Neural progenitor cell (in vitro differentiated cells): ENCODE measurements around the gene CLNK. TPM values are rescaled to one million over a fixed set of nuclear protein-coding genes. Genes with fewer than 3 reads are reported as not detected.
A peak's percentile ranks its signal among the peaks of the same experiment; 100 is the strongest.

Source experiments
- DNase-seq: peaks from one replicate; pipeline ENCODE4 v3.0.0-alpha.2; 2016; ENCODE audit warnings: low spot score
- H2AFZ ChIP-seq: fragments of 200-600 bp; sonication (generic); replicated peaks from 2 replicates; pipeline ENCODE4 v1.6.1; 2016; ENCODE audit warnings: antibody characterized with exemption
- H3F3A ChIP-seq: fragments of 200-600 bp; sonication (generic); 2 replicates; pipeline ENCODE4 v1.6.1; 2016; ENCODE audit warnings: antibody characterized with exemption, low read depth
- H3K27ac ChIP-seq: fragments of 200-600 bp; sonication (generic); 2 replicates; pipeline ENCODE4 v1.5.1; 2016; ENCODE audit warnings: mild to moderate bottlenecking
- H3K27me3 ChIP-seq: fragments of 200-600 bp; sonication (generic); 2 replicates; pipeline ENCODE4 v1.6.1; 2016; ENCODE audit warnings: mild to moderate bottlenecking, moderate library complexity
- H3K36me3 ChIP-seq: fragments of 200-600 bp; sonication (generic); 2 replicates; pipeline ENCODE4 v1.5.1; 2016
- H3K4me1 ChIP-seq: fragments of 200-600 bp; sonication (generic); 2 replicates; pipeline ENCODE4 v1.6.1; 2016; ENCODE audit warnings: mixed run types
- H3K4me2 ChIP-seq: fragments of 200-600 bp; sonication (generic); 2 replicates; pipeline ENCODE4 v1.6.1; 2016
- H3K4me3 ChIP-seq: fragments of 200-600 bp; sonication (generic); 2 replicates; pipeline ENCODE4 v1.5.1; 2016
- H3K79me2 ChIP-seq: fragments of 200-600 bp; sonication (generic); 2 replicates; pipeline ENCODE4 v1.6.1; 2016; ENCODE audit warnings: low read depth
- H3K9ac ChIP-seq: fragments of 200-600 bp; sonication (generic); 2 replicates; pipeline ENCODE4 v1.6.1; 2016
- H3K9me3 ChIP-seq: fragments of 200-600 bp; sonication (generic); 2 replicates; pipeline ENCODE4 v1.5.1; 2016; ENCODE audit warnings: low read depth
- H4K20me1 ChIP-seq: fragments of 200-600 bp; sonication (generic); 2 replicates; pipeline ENCODE4 v1.6.1; 2016; ENCODE audit warnings: low read depth
- H3K27ac Mint-ChIP-seq: 3 replicates; pipeline ENCODE4 v1.8.0; 2021; ENCODE audit warnings: mixed read lengths
- H3K27me3 Mint-ChIP-seq: 2 replicates; pipeline ENCODE4 v1.8.0; 2022; ENCODE audit warnings: low read depth, mild to moderate bottlenecking, inconsistent platforms, moderate library complexity, mixed read lengths; ENCODE audit not compliant: insufficient read depth
- H3K36me3 Mint-ChIP-seq: 3 replicates; pipeline ENCODE4 v1.8.0; 2021; ENCODE audit warnings: mixed read lengths
- H3K4me1 Mint-ChIP-seq: 3 replicates; pipeline ENCODE4 v1.8.0; 2021; ENCODE audit warnings: mixed read lengths
- H3K4me3 Mint-ChIP-seq: 3 replicates; pipeline ENCODE4 v1.8.0; 2021; ENCODE audit warnings: mild to moderate bottlenecking, moderate library complexity, mixed read lengths
- H3K9me3 Mint-ChIP-seq: 3 replicates; pipeline ENCODE4 v1.8.0; 2020; ENCODE audit warnings: mixed read lengths
- EZH2 ChIP-seq: fragments of 200-600 bp; sonication (generic); IDR thresholded peaks from 2 replicates; pipeline ENCODE4 v1.6.1; 2017; ENCODE audit warnings: antibody characterized with exemption, mild to moderate bottlenecking, moderate library complexity
- EZH2phosphoT487 ChIP-seq: fragments of 200-600 bp; sonication (generic); IDR thresholded peaks from 2 replicates; pipeline ENCODE4 v1.6.1; 2017; ENCODE audit warnings: antibody characterized with exemption
- total RNA-seq: library from RNA; depleted of rRNA; stranded (reverse); fragments of >200 nt; gene quantifications from 2 replicates; pipeline ENCODE4 v1.2.3, GENCODE V29; 2015; ENCODE audit warnings: low replicate concordance
- TF ChIP-seq, protein P1 (sequence below): fragments of 200-600 bp; sonication (generic); IDR thresholded peaks from 2 replicates; pipeline ENCODE4 v1.5.1; 2017; ENCODE audit warnings: antibody characterized with exemption, mild to moderate bottlenecking

CLNK gene
- total RNA-seq, 1 donor from 2014 or later, result not detected

- Histone ChIP-seq H3K4me1 (peaks cover 3% of the 10 kb centered on the region), H3F3A (no peaks in the 10 kb centered on the region), H3K79me2 (no peaks in the 10 kb centered on the region), H4K20me1 (no peaks in the 10 kb centered on the region), H3K27ac (no peak overlapping the region), H2AFZ (no peak overlapping the region), H3K36me3 (no peaks in the 10 kb centered on the region), H3K9ac (no peak overlapping the region), H3K4me2 (no peak overlapping the region), H3K4me3 (no peak overlapping the region), H3K9me3 (no peaks in the 10 kb centered on the region), H3K27me3 (no peaks in the 10 kb centered on the region)
- Mint-ChIP-seq H3K9me3 (no peaks in the 10 kb centered on the region), H3K4me1 (no peaks in the 10 kb centered on the region), H3K36me3 (no peaks in the 10 kb centered on the region), H3K4me3 (no peak overlapping the region), H3K27ac (no peak overlapping the region), H3K27me3 (no peaks in the 10 kb centered on the region)
- DNase-seq, result no peak
- TF ChIP-seq, protein P1, sequence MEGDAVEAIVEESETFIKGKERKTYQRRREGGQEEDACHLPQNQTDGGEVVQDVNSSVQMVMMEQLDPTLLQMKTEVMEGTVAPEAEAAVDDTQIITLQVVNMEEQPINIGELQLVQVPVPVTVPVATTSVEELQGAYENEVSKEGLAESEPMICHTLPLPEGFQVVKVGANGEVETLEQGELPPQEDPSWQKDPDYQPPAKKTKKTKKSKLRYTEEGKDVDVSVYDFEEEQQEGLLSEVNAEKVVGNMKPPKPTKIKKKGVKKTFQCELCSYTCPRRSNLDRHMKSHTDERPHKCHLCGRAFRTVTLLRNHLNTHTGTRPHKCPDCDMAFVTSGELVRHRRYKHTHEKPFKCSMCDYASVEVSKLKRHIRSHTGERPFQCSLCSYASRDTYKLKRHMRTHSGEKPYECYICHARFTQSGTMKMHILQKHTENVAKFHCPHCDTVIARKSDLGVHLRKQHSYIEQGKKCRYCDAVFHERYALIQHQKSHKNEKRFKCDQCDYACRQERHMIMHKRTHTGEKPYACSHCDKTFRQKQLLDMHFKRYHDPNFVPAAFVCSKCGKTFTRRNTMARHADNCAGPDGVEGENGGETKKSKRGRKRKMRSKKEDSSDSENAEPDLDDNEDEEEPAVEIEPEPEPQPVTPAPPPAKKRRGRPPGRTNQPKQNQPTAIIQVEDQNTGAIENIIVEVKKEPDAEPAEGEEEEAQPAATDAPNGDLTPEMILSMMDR, result no peak
- TF ChIP-seq EZH2phosphoT487, result no peak
- TF ChIP-seq EZH2, result no peak
Measured at GRCh38 chr4:10482913-10483312, 201.7 kb downstream of the CLNK start.

- Histone ChIP-seq H3K4me1 (no peaks in the 10 kb centered on the region), H3K27me3 (no peaks in the 10 kb centered on the region), H3K4me2 (no peak overlapping the region), H4K20me1 (no peaks in the 10 kb centered on the region), H3K27ac (no peak overlapping the region), H3K9ac (no peak overlapping the region), H3K4me3 (no peak overlapping the region), H2AFZ (peak overlapping the region; percentile 65), H3F3A (no peaks in the 10 kb centered on the region), H3K36me3 (no peaks in the 10 kb centered on the region), H3K9me3 (no peaks in the 10 kb centered on the region), H3K79me2 (no peaks in the 10 kb centered on the region)
- Mint-ChIP-seq H3K4me3 (no peak overlapping the region), H3K36me3 (no peaks in the 10 kb centered on the region), H3K4me1 (no peaks in the 10 kb centered on the region), H3K27me3 (peaks cover 2% of the 10 kb centered on the region), H3K9me3 (no peaks in the 10 kb centered on the region), H3K27ac (no peak overlapping the region)
- no peak for DNase-seq
- TF ChIP-seq EZH2, result no peak
- TF ChIP-seq, protein P1, result no peak
- no peak for TF ChIP-seq EZH2phosphoT487
Measured at GRCh38 chr4:10480616-10481015, 204.0 kb downstream of the CLNK start.

GRCh38 chr4:10478621-10479020 is 205.9 kb downstream of the CLNK start:
- peaks cover 3% of the 10 kb centered on the region for H3K9me3 Mint-ChIP-seq

More at GRCh38 chr4:10478621-10479020, 205.9 kb downstream of the CLNK start:
- Histone ChIP-seq H3K36me3 (no peaks in the 10 kb centered on the region), H3K9me3 (no peaks in the 10 kb centered on the region), H3K9ac (no peak overlapping the region), H3K27me3 (no peaks in the 10 kb centered on the region), H3K79me2 (no peaks in the 10 kb centered on the region), H3K4me3 (no peak overlapping the region), H4K20me1 (no peaks in the 10 kb centered on the region), H3K27ac (no peak overlapping the region), H2AFZ (no peak overlapping the region), H3K4me2 (no peak overlapping the region), H3F3A (no peaks in the 10 kb centered on the region), H3K4me1 (no peaks in the 10 kb centered on the region)
- DNase-seq, result no peak
- TF ChIP-seq EZH2phosphoT487 (no peak), EZH2 (no peak)
- TF ChIP-seq, protein P1, result no peak
- Mint-ChIP-seq H3K27ac (no peak overlapping the region), H3K4me3 (no peak overlapping the region), H3K36me3 (no peaks in the 10 kb centered on the region), H3K27me3 (peaks cover 2% of the 10 kb centered on the region), H3K4me1 (no peaks in the 10 kb centered on the region)
